Raji (cell line): Measurements from ENCODE around the gene CCDC92.

ENCODE experiments used
- POLR2A ChIP-seq: IDR thresholded peaks from 2 replicates; pipeline ENCODE4 v1.6.1; 2011; ENCODE audit warnings: low read depth, low read length, control low read depth; ENCODE audit not compliant: insufficient read depth

CCDC92 gene

GRCh38 chr12:123992118-123992825, 19.6 kb upstream of the CCDC92 start:
- TF ChIP-seq POLR2A: no peak

GRCh38 chr12:123991372-123991951, 18.8 kb upstream of the CCDC92 start:
- TF ChIP-seq POLR2A: no peak

- no peak for TF ChIP-seq POLR2A
Observed at GRCh38 chr12:123990511-123990910, 17.9 kb upstream of the CCDC92 start.

DNA sequence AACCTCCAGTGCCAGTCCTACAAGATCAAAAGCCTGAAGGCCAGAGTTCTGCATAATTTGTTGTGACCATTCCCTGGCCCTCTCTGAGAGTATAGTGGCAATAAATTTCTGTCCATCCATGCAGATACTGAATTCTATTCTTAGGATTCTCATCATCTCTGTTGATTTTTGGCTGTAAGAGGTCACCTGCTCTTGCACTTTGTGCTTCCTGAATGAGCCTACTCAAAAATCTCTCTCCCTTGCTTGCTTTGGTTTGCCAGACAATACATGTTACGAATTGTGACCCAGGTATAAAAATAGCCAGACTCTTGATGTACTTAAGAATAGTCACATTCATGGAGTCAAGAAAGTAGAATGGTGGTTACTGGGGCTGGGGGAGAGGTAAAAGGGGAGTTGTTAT, 17.1 kb upstream of the CCDC92 start:
- TF ChIP-seq POLR2A: no peak

DNA sequence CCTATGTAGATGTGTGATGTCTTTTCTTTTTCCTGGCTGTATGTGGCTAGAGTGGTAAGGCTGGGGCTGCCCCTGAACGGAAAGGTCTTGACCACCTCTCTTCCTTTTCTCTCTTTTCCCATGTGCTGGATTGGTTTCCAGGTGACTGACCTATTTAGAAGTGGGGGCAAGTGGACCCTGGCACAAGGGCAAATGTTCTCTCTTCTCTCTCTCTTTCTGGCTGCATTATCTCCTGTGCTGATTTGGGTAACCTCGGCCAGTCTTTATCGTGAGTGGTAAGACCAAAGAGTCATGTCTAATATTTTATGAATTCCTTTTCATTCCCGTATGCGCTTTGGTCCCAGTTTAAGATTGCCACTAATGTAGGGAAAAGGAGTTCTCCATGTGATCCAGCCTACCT, 16.5 kb upstream of the CCDC92 start:
- TF ChIP-seq POLR2A: no peak

- no peak for TF ChIP-seq POLR2A
Observed at GRCh38 chr12:123987022-123987421, 14.4 kb upstream of the CCDC92 start.

DNA sequence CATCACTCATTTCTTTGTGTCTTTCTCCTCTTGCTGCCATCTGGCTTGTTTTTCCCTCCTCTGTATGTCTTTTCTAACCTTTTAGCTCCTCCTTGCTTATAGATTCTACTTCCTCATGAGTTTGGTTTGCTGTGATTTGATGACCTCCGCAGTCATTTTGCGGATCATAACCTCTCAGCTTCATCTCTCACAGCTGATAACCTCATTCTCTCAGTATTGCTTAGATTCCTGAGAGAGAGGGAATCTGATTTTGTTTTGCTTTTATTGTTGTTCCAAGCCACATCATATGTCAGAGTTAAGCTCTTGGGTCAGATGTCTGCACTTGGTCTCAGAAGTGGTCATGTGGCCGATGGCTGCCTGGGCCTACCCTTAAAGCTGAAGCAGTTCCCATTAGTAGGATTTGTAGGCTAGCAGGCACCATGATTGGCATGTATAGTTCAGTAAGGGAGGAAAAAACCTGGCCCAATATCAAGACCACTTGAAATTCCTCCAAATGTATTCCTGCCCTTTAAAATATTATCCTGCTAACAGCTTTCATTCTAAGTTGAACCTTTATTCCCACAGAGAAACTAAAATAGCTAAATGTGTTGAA, 13.8 kb upstream of the CCDC92 start:
- no peak for TF ChIP-seq POLR2A

DNA sequence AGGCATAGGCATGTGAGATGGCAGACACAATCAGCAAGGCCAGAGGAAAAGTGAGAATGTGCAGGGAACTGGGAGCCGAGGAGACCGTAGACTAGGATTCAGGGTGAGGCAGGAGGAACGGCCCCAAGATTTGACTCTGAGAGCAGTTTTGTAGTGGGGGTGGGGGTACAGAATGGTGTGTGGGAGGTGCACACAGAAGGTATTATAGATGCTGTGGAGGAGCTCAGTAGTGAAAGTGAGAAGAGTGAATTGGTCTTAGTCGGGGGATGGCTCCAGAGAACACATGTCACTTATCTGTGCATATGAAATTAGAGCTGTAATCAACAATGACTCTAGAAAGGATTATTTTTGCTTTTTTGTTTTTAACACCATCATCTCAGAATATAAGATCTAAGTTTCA, 12.3 kb upstream of the CCDC92 start:
- no peak for TF ChIP-seq POLR2A

- no peak for TF ChIP-seq POLR2A
Observed at GRCh38 chr12:123983822-123984485, 11.3 kb upstream of the CCDC92 start.

GRCh38 chr12:123982269-123982668, 9.6 kb upstream of the CCDC92 start:
- TF ChIP-seq POLR2A: no peak

DNA sequence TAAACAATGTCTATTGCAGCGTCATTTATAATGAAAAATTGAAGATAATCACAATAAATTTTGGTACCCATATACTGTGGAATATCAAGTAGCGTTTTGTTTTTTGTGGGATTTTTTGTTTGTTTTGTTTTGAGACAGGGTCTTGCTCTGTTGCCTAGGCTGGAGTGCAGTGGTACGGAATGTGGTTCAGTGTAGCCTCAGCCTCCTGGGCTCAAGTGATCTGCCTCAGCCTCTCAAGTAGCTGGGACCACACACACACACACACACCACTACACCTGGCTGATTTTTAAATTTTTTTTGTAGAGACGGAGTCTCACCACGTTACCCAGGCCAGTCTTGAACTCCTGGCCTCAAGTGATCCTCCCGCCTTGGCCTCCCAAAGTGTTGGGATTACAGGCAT, 6.9 kb upstream of the CCDC92 start:
- no peak for TF ChIP-seq POLR2A

DNA sequence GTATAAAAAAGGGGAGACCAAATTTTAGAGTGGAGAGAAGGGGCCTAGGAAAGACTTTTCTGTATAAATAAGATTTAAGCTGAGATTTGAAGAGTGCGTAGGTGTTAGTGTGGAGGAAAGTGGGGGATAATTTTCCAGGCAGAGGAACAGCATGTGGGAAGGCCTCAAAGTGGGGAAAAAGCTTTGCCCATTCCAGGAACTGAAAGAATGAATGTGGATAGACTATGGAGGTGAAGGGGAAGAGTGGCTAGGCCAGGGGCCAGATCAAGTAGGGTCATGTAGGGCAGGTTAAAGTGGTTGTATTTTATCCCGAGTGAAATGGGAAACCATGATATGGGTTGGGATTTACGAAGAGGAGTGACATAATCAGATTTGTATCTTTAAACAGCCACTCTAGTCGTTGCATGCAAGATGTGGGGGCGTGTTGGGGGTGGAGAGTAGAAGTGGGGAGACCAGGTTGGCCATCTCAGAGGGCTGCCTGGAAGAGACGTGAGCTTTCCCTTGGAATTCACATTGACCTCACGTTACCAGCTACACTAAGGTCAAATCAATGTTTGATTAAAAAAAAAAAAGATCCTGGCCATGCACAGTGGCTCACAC, 3.7 kb upstream of the CCDC92 start:
- no peak for TF ChIP-seq POLR2A

GRCh38 chr12:123973552-123974341, 1.1 kb upstream of the CCDC92 start:
- TF ChIP-seq POLR2A: no peak

DNA sequence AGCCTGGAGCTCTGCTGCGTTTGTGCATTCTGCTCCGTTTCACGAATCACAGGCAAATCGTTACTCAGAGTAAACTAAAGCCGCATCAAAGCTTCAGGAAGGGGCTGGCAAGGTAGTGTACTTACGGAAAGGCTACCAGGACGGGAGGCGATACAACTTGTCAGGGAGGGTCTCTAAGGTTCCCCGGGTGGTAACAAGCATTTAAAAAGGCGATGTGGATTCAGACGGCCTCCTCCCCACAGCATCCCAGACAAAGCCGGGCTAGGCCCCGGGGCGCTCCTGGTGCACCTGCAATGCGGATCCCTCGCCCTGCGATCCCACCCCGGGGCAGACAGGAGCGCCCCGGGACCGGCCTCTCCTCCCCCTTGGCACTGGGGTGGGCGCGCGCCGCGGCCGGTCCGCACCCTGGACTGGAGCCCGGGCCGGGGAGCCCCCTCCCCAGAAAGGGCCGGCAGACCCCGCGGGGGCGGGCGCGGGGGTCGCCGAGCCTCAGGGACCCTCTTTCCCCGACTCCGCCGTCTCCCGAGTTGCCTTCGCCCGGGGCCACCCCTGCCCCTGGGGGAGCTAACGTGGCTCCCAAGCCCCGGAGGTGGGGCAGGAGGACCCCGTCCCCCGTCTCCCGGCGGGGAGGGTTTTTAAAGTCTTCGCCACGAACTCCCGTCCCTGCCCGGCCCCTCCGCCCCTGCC, 718 bp downstream of the CCDC92 start:
- TF ChIP-seq POLR2A: no peak
